HG03039 (cell line): ENCODE measurements around the gene MRO.
A peak's percentile ranks its signal among the peaks of the same experiment; 100 is the strongest.
"Not testable (repeated sequence)": the region's sequence is repeated elsewhere in the genome, so short reads cannot be mapped to it uniquely, and the experiment has no call there.

Experiments
- ATAC-seq: cut with Tn5 transposase; IDR thresholded peaks from one replicate; pipeline ENCODE4 v1.9.1; 2021; ENCODE audit warnings: mild to moderate bottlenecking, moderate library complexity; ENCODE audit not compliant: unreplicated experiment

The MRO gene

GRCh38 chr18:50819728-50820378 lies at the start of gene MRO:
Gene MRO, minus strand, starts transcription at chr18:50820016. Its CDS starts 10,616 bp downstream, at chr18:50809400.
- peak; percentile 84 for ATAC-seq

GRCh38 chr18:50869150-50869549 lies 49.3 kb upstream of the MRO start:
- ATAC-seq, result no peak

- ATAC-seq, result no peak
Observed at GRCh38 chr18:50866765-50867164, 46.9 kb upstream of the MRO start.

GRCh38 chr18:50863840-50864375 lies 44.1 kb upstream of the MRO start:
- no peak for ATAC-seq

GRCh38 chr18:50862401-50862800 lies 42.6 kb upstream of the MRO start:
- ATAC-seq, result no peak

GRCh38 chr18:50861617-50862016 lies 41.8 kb upstream of the MRO start:
- no peak for ATAC-seq

GRCh38 chr18:50859793-50860555 lies 40.2 kb upstream of the MRO start:
- ATAC-seq, result no peak

GRCh38 chr18:50857694-50858093 lies 37.9 kb upstream of the MRO start:
- no peak for ATAC-seq

GRCh38 chr18:50857166-50857565 lies 37.4 kb upstream of the MRO start:
- not testable (repeated sequence) for ATAC-seq

- no peak for ATAC-seq
Observed at GRCh38 chr18:50855976-50856757, 36.4 kb upstream of the MRO start.

GRCh38 chr18:50853863-50854271 lies 34.1 kb upstream of the MRO start:
- ATAC-seq, result no peak

GRCh38 chr18:50850307-50851065 lies 30.7 kb upstream of the MRO start:
- no peak for ATAC-seq

GRCh38 chr18:50849419-50849821 lies 29.6 kb upstream of the MRO start:
- no peak for ATAC-seq

GRCh38 chr18:50848991-50849390 lies 29.2 kb upstream of the MRO start:
- no peak for ATAC-seq

- ATAC-seq, result no peak
Observed at GRCh38 chr18:50848061-50848551, 28.3 kb upstream of the MRO start.

- ATAC-seq, result no peak
Observed at GRCh38 chr18:50847192-50847591, 27.4 kb upstream of the MRO start.

- no peak for ATAC-seq
Observed at GRCh38 chr18:50844960-50845359, 25.1 kb upstream of the MRO start.

- no peak for ATAC-seq
Observed at GRCh38 chr18:50844554-50844953, 24.7 kb upstream of the MRO start.

- no peak for ATAC-seq
Observed at GRCh38 chr18:50842846-50843245, 23.0 kb upstream of the MRO start.

- ATAC-seq, result no peak
Observed at GRCh38 chr18:50839996-50840395, 20.2 kb upstream of the MRO start.

GRCh38 chr18:50839341-50839740 lies 19.5 kb upstream of the MRO start:
- ATAC-seq, result no peak
